CD14-positive monocyte (primary cell): ENCODE results near the gene PPP1R9B. TPM values are rescaled to one million over a fixed set of nuclear protein-coding genes. Genes with fewer than 3 reads are reported as not detected.

Source experiments
- DNase-seq, 3 donors: peaks; one replicate each; pipeline ENCODE4 v3.0.0-alpha.2; 2011 to 2022
- H2AFZ ChIP-seq: 2 replicates; pipeline ENCODE4 v1.6.0; 2012; ENCODE audit warnings: mild to moderate bottlenecking, low read depth, low read length, inconsistent platforms; ENCODE audit not compliant: insufficient read depth, poor library complexity, severe bottlenecking
- H3K27ac ChIP-seq, 2 donors: 1 replicate in 1 of 2; 2 replicates in 1 of 2; pipeline ENCODE4 v1.5.1; 2012 to 2013; ENCODE audit warnings: low read length in 2 of 2, control low read depth in 1 of 2, inconsistent platforms in 1 of 2, low read depth in 1 of 2, mild to moderate bottlenecking in 1 of 2
- H3K27me3 ChIP-seq, 2 donors: one replicate each; pipeline versions ENCODE4 v1.6.0 to v1.6.1; 2011 to 2013; ENCODE audit warnings: low read length in 2 of 2; ENCODE audit not compliant: control insufficient read depth in 2 of 2, insufficient read depth in 2 of 2
- H3K36me3 ChIP-seq, 2 donors: replicated peaks in 1 of 2; 1 replicate in 1 of 2; 2 replicates in 1 of 2; pipeline versions ENCODE4 v1.5.1 to v1.6.1; 2012 to 2013; ENCODE audit warnings: low read length in 2 of 2, control low read depth in 1 of 2, inconsistent platforms in 1 of 2, mild to moderate bottlenecking in 1 of 2; ENCODE audit not compliant: insufficient read depth in 2 of 2, control insufficient read depth in 1 of 2
- H3K4me1 ChIP-seq, 2 donors: 1 replicate in 1 of 2; 2 replicates in 1 of 2; pipeline versions ENCODE4 v1.5.1 to v1.6.1; 2012 to 2013; ENCODE audit warnings: low read length in 2 of 2, control low read depth in 1 of 2, inconsistent platforms in 1 of 2, mild to moderate bottlenecking in 1 of 2, moderate library complexity in 1 of 2; ENCODE audit not compliant: insufficient read depth in 2 of 2, control insufficient read depth in 1 of 2
- H3K4me2 ChIP-seq: replicated peaks from 2 replicates; pipeline ENCODE3; 2012; ENCODE audit warnings: low read length, moderate library complexity, mild to moderate bottlenecking; ENCODE audit not compliant: poor library complexity, severe bottlenecking; ENCODE audit errors: extremely low read depth
- H3K4me3 ChIP-seq, 3 experiments: fragments of 200-600 bp in 1 of 3; sonication (generic) in 1 of 3; replicated peaks in 1 of 3; 1 replicate in 2 of 3; 2 replicates in 1 of 3; pipeline ENCODE4 v1.5.1; 2011 to 2013; ENCODE audit warnings: low read length in 3 of 3, mild to moderate bottlenecking in 3 of 3, control low read depth in 2 of 3, low read depth in 2 of 3, inconsistent platforms in 1 of 3, moderate library complexity in 1 of 3
- H3K79me2 ChIP-seq: 2 replicates; pipeline ENCODE4 v1.6.0; 2012; ENCODE audit warnings: mild to moderate bottlenecking, control low read depth, inconsistent platforms, low read length, moderate library complexity; ENCODE audit not compliant: insufficient read depth
- H3K9ac ChIP-seq: 2 replicates; pipeline ENCODE4 v1.6.0; 2017; ENCODE audit warnings: low read length, mild to moderate bottlenecking; ENCODE audit not compliant: insufficient read depth, poor library complexity, severe bottlenecking
- H3K9me3 ChIP-seq, 2 donors: replicated peaks in 1 of 2; 1 replicate in 1 of 2; 2 replicates in 1 of 2; pipeline versions ENCODE4 v1.5.1 to v1.6.1; 2012 to 2013; ENCODE audit warnings: low read length in 2 of 2, control low read depth in 1 of 2; ENCODE audit not compliant: control insufficient read depth in 1 of 2, insufficient read depth in 1 of 2
- H4K20me1 ChIP-seq: 2 replicates; pipeline ENCODE4 v1.6.0; 2012; ENCODE audit warnings: mild to moderate bottlenecking, low read length, control low read depth, moderate library complexity; ENCODE audit not compliant: insufficient read depth
- H3K27ac Mint-ChIP-seq, 7 donors: one replicate each; pipeline ENCODE4 v1.8.0; 2020; ENCODE audit warnings: mild to moderate bottlenecking in 7 of 7, mixed read lengths in 7 of 7, moderate library complexity in 6 of 7, inconsistent platforms in 2 of 7
- H3K27me3 Mint-ChIP-seq, 3 donors: one replicate each; pipeline ENCODE4 v1.8.0; 2021 to 2022; ENCODE audit warnings: low read depth in 3 of 3, mild to moderate bottlenecking in 3 of 3, mixed read lengths in 3 of 3, moderate library complexity in 3 of 3, inconsistent platforms in 1 of 3
- H3K36me3 Mint-ChIP-seq, 2 donors: one replicate each; pipeline ENCODE4 v1.8.0; 2020; ENCODE audit warnings: mixed read lengths in 2 of 2, inconsistent platforms in 1 of 2, mild to moderate bottlenecking in 1 of 2
- H3K4me1 Mint-ChIP-seq: one replicate; pipeline ENCODE4 v1.8.0; 2020; ENCODE audit warnings: mild to moderate bottlenecking, mixed read lengths
- H3K4me3 Mint-ChIP-seq, 2 donors: one replicate each; pipeline ENCODE4 v1.8.0; 2020; ENCODE audit warnings: mild to moderate bottlenecking in 2 of 2, mixed read lengths in 2 of 2, moderate library complexity in 1 of 2
- H3K9me3 Mint-ChIP-seq, 7 donors: one replicate each; pipeline ENCODE4 v1.8.0; 2020 to 2022; ENCODE audit warnings: mixed read lengths in 7 of 7, mild to moderate bottlenecking in 6 of 7, moderate library complexity in 6 of 7, inconsistent platforms in 2 of 7
- CTCF ChIP-seq: fragments of 200-600 bp; IDR thresholded peaks from one replicate; pipeline ENCODE4 v1.8.0; 2022; ENCODE audit warnings: antibody characterized with exemption, mild to moderate bottlenecking
- WGBS: methylation state at CpG from one replicate; pipeline ENCODE4 v1.1.5; 2013; ENCODE audit warnings: missing lambda C conversion rate; ENCODE audit not compliant: insufficient coverage; 5-methylcytosine and 5-hydroxymethylcytosine counted together
- intact Hi-C, 2 donors: fragments of 100-400 bp; cut with micrococcal nuclease; formaldehyde crosslinking; loops; one replicate each; pipeline versions ENCODE4 v1.15.0 to v1.15.1; 2023
- polyA plus RNA-seq, 3 donors: library from polyadenylated mRNA; depleted of rRNA in 1 of 3; unstranded in 2 of 3; stranded (reverse) in 1 of 3; fragments of 300-500 nt in 2 of 3; fragments of >200 nt in 1 of 3; fragmentation: Illumina TruSeq in 2 of 3; gene quantifications; 1 replicate in 2 of 3; 2 replicates in 1 of 3; pipeline ENCODE4 v1.2.3, GENCODE V29; 2012 to 2021

The PPP1R9B gene
- polyA plus RNA-seq, 3 donors: 0.61 to 86.9 (median 1.3) TPM

GRCh38 chr17:50151937-50152547 lies 1.6 kb upstream of the PPP1R9B start:
- Histone ChIP-seq H2AFZ (peak overlapping the region; percentile 79), H4K20me1 (peaks cover 51% of the 10 kb centered on the region), H3K4me3 (peak overlapping the region; percentile 83 to 100 (median 86)), H3K4me2 (peak overlapping the region; percentile 99), H3K9me3 (no peaks in the 10 kb centered on the region), H3K9ac (peak overlapping the region; percentile 65), H3K27me3 (no peaks in the 10 kb centered on the region), H3K79me2 (peaks cover 58% of the 10 kb centered on the region), H3K27ac (peak overlapping the region; percentile 76 to 83), H3K4me1 (peaks cover 47 to 59% of the 10 kb centered on the region in 2 donors), H3K36me3 (no peaks in the 10 kb centered on the region)
- no peak for TF ChIP-seq CTCF
- DNase-seq: peak; percentile 44 to 61 (median 60)
- peak overlapping the region; percentile 92 to 96 for H3K4me3 Mint-ChIP-seq
- WGBS: 0% methylated on average over 7 of the region's 12 CpGs
- intact Hi-C loops: no loop called here
- peaks cover 45% of the 10 kb centered on the region for H3K4me1 Mint-ChIP-seq
- H3K27ac Mint-ChIP-seq: peak overlapping the region; percentile 88 to 97 (median 95)
- peaks cover 3 to 5% of the 10 kb centered on the region in 2 donors for H3K36me3 Mint-ChIP-seq
- peaks cover 0 to 4% (median 0%) of the 10 kb centered on the region in 7 donors for H3K9me3 Mint-ChIP-seq
- peaks cover 2 to 4% (median 2%) of the 10 kb centered on the region in 3 donors for H3K27me3 Mint-ChIP-seq

- peaks cover 55 to 67% of the 10 kb centered on the region in 2 donors for H3K4me1 ChIP-seq
- no peaks in the 10 kb centered on the region for H3K9me3 ChIP-seq
- H3K27ac ChIP-seq: peak overlapping the region; percentile 76 to 83
- 0% methylated on average over 20 of the region's 40 CpGs for WGBS
- H3K9me3 Mint-ChIP-seq: peaks cover 0 to 4% (median 0%) of the 10 kb centered on the region in 7 donors
- H3K27me3 Mint-ChIP-seq: peaks cover 1 to 2% (median 2%) of the 10 kb centered on the region in 3 donors
- peaks cover 10 to 12% of the 10 kb centered on the region in 2 donors for H3K36me3 Mint-ChIP-seq
- peaks cover 53% of the 10 kb centered on the region for H3K4me1 Mint-ChIP-seq
- peaks cover 65% of the 10 kb centered on the region for H3K79me2 ChIP-seq
- no peaks in the 10 kb centered on the region for H3K27me3 ChIP-seq
- peaks cover 58% of the 10 kb centered on the region for H4K20me1 ChIP-seq
- H3K36me3 ChIP-seq: peaks cover 0 to 4% of the 10 kb centered on the region in 2 donors
- peak overlapping the region; percentile 88 to 97 (median 95) for H3K27ac Mint-ChIP-seq
- peak; percentile 58 for TF ChIP-seq CTCF
- H3K4me3 ChIP-seq: peak overlapping the region; percentile 83 to 100 (median 86)
- H2AFZ ChIP-seq: peak overlapping the region; percentile 79
- H3K9ac ChIP-seq: peak overlapping the region; percentile 90
- DNase-seq: peak; percentile 84 to 90 (median 86)
- peak overlapping the region; percentile 99 for H3K4me2 ChIP-seq
- intact Hi-C loops: no loop called here
- H3K4me3 Mint-ChIP-seq: peak overlapping the region; percentile 92 to 96
Measured at GRCh38 chr17:50151041-50151936, 812 bp upstream of the PPP1R9B start.
